ENCODE results near the gene ATP6V0B. TPM values are rescaled to one million over a fixed set of nuclear protein-coding genes. Genes with fewer than 3 reads are reported as not detected.
A peak's percentile ranks its signal among the peaks of the same experiment; 100 is the strongest.

The ATP6V0B gene
- total RNA-seq, 1 experiment from 2014 or later = 237 TPM

GRCh38 chr1:43953361-43953760 lies 21.4 kb upstream of the ATP6V0B start:
- DNase-seq = no peak
- Histone ChIP-seq H3K4me3 (ENCODE audit: insufficient read depth, low read depth, low read length) (no peak overlapping the region), H3K27me3 (ENCODE audit: control insufficient read depth, insufficient read depth, low read length) (no peaks in the 10 kb centered on the region), H3K36me3 (replicated peaks; ENCODE audit: control insufficient read depth, insufficient read depth, low read length) (peaks cover 6% of the 10 kb centered on the region)

DNA sequence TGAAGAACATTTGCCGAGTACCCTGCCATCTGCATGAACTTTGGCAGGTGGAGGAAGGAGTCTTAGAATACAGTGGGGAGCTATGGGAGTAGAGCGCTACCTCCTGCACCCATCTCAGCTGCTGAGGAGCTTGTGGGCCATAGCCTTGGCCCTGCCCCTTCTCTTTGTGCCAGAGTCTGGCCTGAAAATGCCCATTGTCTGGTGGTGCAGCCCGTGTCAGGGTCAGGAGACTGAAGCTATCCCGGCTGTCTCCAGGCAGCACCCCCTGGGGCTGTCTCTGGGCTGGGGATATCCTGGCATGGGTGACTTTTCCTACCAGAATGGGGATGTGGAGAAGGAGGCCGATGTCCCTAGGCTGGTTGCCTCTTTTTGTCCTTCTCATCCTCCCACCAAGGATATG lies 20.7 kb upstream of the ATP6V0B start:
- Histone ChIP-seq H3K4me3 (ENCODE audit: insufficient read depth, low read depth, low read length) (no peak overlapping the region), H3K36me3 (replicated peaks; ENCODE audit: control insufficient read depth, insufficient read depth, low read length) (peaks cover 7% of the 10 kb centered on the region), H3K27me3 (ENCODE audit: control insufficient read depth, insufficient read depth, low read length) (no peaks in the 10 kb centered on the region)
- DNase-seq = no peak

GRCh38 chr1:43956234-43956633 lies 18.5 kb upstream of the ATP6V0B start:
- H3K4me3 ChIP-seq (ENCODE audit: insufficient read depth, low read depth, low read length) = no peak overlapping the region
- H3K27me3 ChIP-seq (ENCODE audit: control insufficient read depth, insufficient read depth, low read length) = no peaks in the 10 kb centered on the region
- H3K36me3 ChIP-seq (replicated peaks; ENCODE audit: control insufficient read depth, insufficient read depth, low read length) = peaks cover 7% of the 10 kb centered on the region
- no peak for DNase-seq

DNA sequence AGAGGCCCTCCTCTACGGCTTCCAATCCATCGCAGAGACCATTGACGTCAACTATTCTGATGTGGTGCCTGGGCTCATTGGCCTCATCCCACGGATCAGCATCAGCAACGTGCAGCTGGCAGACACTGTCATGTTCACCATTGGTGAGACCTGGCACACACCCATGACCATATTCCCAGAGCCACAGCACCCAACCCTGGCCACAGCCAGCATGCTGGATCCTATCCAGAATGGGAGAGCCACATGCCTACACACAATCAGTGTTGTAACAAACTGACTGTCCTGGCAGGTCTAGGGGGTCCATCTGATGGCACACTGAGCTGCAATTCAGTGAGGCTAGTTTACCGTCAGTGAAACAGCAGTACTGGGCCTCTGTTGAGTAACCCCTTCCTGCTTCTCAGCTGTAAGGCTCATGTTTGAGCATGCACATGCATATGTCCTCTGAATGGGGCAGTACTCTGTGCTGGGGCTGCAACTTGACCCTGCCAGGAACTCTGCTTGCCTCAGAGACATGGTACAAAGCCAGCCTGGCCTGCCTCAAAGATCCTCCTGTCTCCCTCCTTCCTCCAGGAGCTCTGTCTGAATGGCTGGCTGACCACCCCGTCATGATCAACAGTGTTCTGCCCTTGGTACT lies 17.2 kb upstream of the ATP6V0B start:
- no peak for DNase-seq
- Histone ChIP-seq H3K36me3 (replicated peaks; ENCODE audit: control insufficient read depth, insufficient read depth, low read length) (peaks cover 7% of the 10 kb centered on the region), H3K4me3 (ENCODE audit: insufficient read depth, low read depth, low read length) (no peak overlapping the region)

DNA sequence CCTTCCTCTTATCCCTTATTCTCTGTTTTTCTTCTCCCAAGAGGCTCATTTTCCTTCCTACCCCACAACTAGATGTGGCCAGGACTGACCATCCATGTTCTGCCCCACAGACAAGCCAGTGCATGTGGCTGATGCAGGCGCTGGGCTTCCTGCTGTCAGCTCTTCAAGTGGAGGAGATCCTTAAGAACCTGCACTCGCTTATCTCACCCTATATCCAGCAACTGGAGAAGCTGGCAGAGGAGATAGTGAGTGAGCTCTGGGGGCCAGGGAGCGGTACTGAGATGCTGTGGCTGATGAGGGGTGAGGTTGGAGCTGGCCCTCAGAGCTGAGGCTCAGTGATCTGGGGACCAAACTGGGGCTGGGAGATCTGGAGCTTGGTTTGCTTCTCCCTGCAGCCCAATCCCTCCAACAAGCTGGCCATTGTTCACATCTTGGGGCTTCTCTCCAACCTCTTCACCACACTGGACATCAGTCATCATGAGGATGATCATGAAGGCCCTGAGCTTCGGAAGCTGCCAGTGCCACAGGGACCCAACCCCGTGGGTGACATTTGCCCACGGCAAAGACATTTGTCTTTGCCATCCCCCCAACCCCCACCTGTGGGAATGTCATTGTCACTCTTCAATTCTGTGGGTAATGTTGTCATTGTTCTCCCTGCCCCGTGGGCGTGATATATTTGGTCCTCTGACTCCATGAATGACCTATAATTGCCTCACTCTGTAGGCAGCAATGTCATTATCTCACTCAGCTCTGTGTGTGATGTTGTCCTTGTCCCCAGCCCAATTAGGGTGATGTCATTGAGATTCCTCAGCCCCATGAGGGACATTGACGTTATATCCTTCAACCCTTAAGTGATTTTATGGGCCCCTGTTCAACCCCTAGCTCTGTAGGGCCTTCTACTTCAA lies 16.2 kb upstream of the ATP6V0B start:
- Histone ChIP-seq H3K27me3 (ENCODE audit: control insufficient read depth, insufficient read depth, low read length) (no peaks in the 10 kb centered on the region), H3K36me3 (replicated peaks; ENCODE audit: control insufficient read depth, insufficient read depth, low read length) (peaks cover 7% of the 10 kb centered on the region), H3K4me3 (ENCODE audit: insufficient read depth, low read depth, low read length) (no peak overlapping the region)
- DNase-seq = no peak

More for the DNA sequence above, 17.2 kb upstream of the ATP6V0B start:
- H3K27me3 ChIP-seq (ENCODE audit: control insufficient read depth, insufficient read depth, low read length) = no peaks in the 10 kb centered on the region

- H3K36me3 ChIP-seq (replicated peaks; ENCODE audit: control insufficient read depth, insufficient read depth, low read length) = peaks cover 7% of the 10 kb centered on the region
- no peaks in the 10 kb centered on the region for H3K27me3 ChIP-seq (ENCODE audit: control insufficient read depth, insufficient read depth, low read length)
- DNase-seq = no peak
- H3K4me3 ChIP-seq (ENCODE audit: insufficient read depth, low read depth, low read length) = no peak overlapping the region
These were observed 14.0 kb upstream of the ATP6V0B start for GRCh38 chr1:43960798-43961197.

DNA sequence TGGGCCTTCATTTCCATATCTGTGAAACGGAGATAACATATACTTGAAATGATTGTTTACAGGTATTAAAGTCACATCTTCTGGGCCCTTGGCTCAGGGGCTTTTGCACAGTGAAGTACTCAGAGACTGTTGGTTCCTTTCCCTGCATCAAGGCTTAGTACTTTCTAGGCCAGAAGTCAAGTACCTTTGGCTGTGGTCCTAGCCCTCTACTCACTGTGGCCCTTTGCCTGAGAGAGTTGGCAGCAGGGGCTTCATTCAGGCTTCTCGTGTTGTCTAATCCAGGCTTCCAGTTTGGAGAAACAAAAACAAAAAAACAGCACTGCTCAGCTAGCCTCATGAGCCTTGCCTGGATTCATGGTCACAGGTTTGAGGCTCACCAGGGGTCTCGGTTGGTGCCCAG lies 13.1 kb upstream of the ATP6V0B start:
- peaks cover 7% of the 10 kb centered on the region for H3K36me3 ChIP-seq (replicated peaks; ENCODE audit: control insufficient read depth, insufficient read depth, low read length)
- no peaks in the 10 kb centered on the region for H3K27me3 ChIP-seq (ENCODE audit: control insufficient read depth, insufficient read depth, low read length)
- no peak overlapping the region for H3K4me3 ChIP-seq (ENCODE audit: insufficient read depth, low read depth, low read length)
- no peak for DNase-seq

GRCh38 chr1:43962324-43962723 lies 12.4 kb upstream of the ATP6V0B start:
- Histone ChIP-seq H3K36me3 (replicated peaks; ENCODE audit: control insufficient read depth, insufficient read depth, low read length) (peaks cover 6% of the 10 kb centered on the region), H3K4me3 (ENCODE audit: insufficient read depth, low read depth, low read length) (no peak overlapping the region), H3K27me3 (ENCODE audit: control insufficient read depth, insufficient read depth, low read length) (no peaks in the 10 kb centered on the region)
- no peak for DNase-seq

DNA sequence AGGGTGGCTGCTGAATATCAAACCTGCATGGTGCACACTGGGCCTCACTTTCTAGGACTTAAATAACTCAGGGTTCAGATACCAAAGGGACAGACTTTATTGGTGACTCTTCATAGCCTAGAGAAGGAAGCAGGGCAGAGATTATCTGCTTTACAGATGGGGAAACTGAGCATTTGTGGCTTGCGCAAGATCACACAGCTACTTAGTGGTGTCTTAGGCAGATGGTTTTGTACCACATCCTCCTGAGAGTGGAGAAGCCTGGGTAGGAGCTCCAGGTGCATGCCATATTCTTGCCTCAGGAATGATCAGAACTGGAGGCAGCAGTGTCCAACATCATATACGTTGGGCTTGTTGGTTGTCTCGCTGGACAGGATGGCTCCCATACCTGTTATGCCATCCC lies 11.8 kb upstream of the ATP6V0B start:
- no peak for DNase-seq
- H3K27me3 ChIP-seq (ENCODE audit: control insufficient read depth, insufficient read depth, low read length) = no peaks in the 10 kb centered on the region
- no peak overlapping the region for H3K4me3 ChIP-seq (ENCODE audit: insufficient read depth, low read depth, low read length)
- H3K36me3 ChIP-seq (replicated peaks; ENCODE audit: control insufficient read depth, insufficient read depth, low read length) = peaks cover 2% of the 10 kb centered on the region

DNA sequence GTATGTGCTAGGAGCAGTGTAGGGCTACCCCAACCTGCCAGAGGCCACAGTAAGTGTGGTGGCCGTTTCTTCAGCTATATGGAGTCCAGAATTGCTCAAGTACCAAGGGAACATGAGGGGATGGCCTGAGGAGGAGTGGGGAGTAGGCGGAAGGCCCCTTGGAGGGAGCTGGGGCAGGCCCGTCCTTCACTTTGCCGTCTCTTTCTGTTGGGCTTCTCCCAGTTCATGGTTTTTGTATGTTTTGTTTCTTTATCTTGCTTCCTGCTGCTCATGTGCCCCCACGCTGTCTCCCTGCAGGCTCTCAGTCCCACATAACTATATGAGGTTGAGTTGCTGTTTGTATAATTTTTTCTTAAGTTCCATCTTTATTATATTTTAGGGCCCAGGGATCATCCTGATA lies 10.9 kb upstream of the ATP6V0B start:
- Histone ChIP-seq H3K4me3 (ENCODE audit: insufficient read depth, low read depth, low read length) (no peak overlapping the region), H3K36me3 (replicated peaks; ENCODE audit: control insufficient read depth, insufficient read depth, low read length) (no peaks in the 10 kb centered on the region; the same call in 1 of the 2 replicates), H3K27me3 (ENCODE audit: control insufficient read depth, insufficient read depth, low read length) (no peaks in the 10 kb centered on the region)
- DNase-seq = no peak

DNA sequence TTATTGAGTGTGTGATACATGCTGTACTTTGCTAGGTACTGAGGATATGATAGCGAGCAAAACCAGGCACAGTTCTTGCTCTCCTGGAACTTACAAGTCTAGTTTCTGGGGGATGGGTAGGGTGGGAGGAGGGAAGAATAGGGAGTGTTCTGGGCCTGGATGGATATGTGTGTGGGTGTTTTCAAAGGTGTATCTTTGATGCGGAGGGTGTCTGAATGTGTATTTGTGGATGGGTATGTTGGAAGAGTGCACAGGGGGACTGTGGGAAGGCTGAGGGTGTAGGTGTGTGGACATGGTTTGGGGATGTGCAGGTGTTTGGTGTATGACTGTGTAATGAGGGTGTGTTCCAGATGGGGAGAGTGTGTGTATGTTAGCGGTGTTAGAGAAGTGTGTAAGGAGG lies 9.4 kb upstream of the ATP6V0B start:
- H3K27me3 ChIP-seq (ENCODE audit: control insufficient read depth, insufficient read depth, low read length) = no peaks in the 10 kb centered on the region
- DNase-seq = no peak

DNA sequence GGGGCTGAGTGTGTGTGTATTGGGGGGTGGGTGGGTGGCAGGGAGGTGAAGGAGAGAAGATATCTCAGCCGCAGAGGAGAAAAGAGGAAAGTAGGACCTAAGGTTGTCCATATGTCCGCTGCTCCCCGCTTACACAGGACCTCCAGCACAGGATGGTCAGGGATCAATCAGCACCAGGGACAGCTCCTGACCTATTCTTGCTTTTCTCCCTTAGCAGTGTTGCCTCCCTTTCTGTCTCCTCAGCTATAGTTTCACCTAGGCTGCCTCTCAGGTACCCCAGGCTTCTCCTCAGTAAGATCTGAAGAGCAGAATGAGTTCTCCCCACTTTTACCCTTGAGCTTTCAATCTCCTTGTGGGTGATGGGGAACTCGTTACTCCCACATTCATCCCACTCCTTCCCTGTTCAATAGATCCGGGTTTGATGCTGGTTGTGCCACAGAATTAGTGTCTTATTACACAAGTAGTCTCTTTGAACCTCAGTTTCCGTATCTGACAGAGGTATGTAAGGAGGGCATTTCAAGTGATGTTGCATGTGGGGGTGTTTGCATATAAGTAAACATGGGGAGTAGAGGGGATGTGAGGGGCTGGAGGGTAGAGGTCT lies 6.3 kb upstream of the ATP6V0B start:
- no peaks in the 10 kb centered on the region for H3K27me3 ChIP-seq (ENCODE audit: control insufficient read depth, insufficient read depth, low read length)
- peak; percentile 88 for DNase-seq
- peaks cover 11% of the 10 kb centered on the region for H3K36me3 ChIP-seq (replicated peaks; ENCODE audit: control insufficient read depth, insufficient read depth, low read length)
- no peak overlapping the region for H3K4me3 ChIP-seq (ENCODE audit: insufficient read depth, low read depth, low read length)

More for the DNA sequence above, 9.4 kb upstream of the ATP6V0B start:
- Histone ChIP-seq H3K36me3 (replicated peaks; ENCODE audit: control insufficient read depth, insufficient read depth, low read length) (no peaks in the 10 kb centered on the region; the same call in 1 of the 2 replicates), H3K4me3 (ENCODE audit: insufficient read depth, low read depth, low read length) (no peak overlapping the region)

DNA sequence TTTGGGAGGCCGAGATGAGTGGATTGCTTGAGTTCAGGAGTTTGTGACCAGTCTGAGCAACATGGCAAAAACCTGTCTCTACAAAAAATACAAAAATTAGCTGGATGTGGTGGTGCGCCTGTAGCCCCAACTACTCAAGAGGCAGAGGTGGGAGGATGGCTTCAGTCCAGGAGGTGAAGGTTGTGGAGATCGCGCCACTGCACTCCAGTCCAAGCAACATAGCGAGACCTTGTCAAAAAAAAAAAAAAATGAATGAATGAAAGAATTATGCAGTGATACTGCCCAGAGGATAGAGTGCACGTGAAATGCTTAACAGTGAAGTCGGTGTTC lies 5.4 kb upstream of the ATP6V0B start:
- Histone ChIP-seq H3K27me3 (ENCODE audit: control insufficient read depth, insufficient read depth, low read length) (no peaks in the 10 kb centered on the region), H3K4me3 (ENCODE audit: insufficient read depth, low read depth, low read length) (no peak overlapping the region), H3K36me3 (replicated peaks; ENCODE audit: control insufficient read depth, insufficient read depth, low read length) (peaks cover 11% of the 10 kb centered on the region)
- DNase-seq = no peak

GRCh38 chr1:43969746-43970466 lies 4.9 kb upstream of the ATP6V0B start, which contains the start of gene DPH2:
Gene DPH2, plus strand, starts transcription at chr1:43970010. Its CDS starts 166 bp downstream, at chr1:43970176.
- Histone ChIP-seq H3K27me3 (ENCODE audit: control insufficient read depth, insufficient read depth, low read length) (no peaks in the 10 kb centered on the region), H3K4me3 (ENCODE audit: insufficient read depth, low read depth, low read length) (peak within 1 kb of the TSS; percentile 96), H3K36me3 (replicated peaks; ENCODE audit: control insufficient read depth, insufficient read depth, low read length) (peaks cover 11% of the 10 kb centered on the region)
- DNase-seq = peak; percentile 99

All from H7 (cell line).